Keratinocyte (primary cell): ENCODE results near the gene TTYH1. TPM values are rescaled to one million over a fixed set of nuclear protein-coding genes. Genes with fewer than 3 reads are reported as not detected.

Source experiments
- DNase-seq: peaks from one replicate; pipeline ENCODE4 v3.0.0-alpha.2; 2011; ENCODE audit warnings: low read depth, missing footprints, low spot score
- FAIRE-seq: peaks from 2 replicates; lab custom pipeline; 2011; peaks lifted over from hg19 to GRCh38; lab: Jason Lieb, UNC
- H2AFZ ChIP-seq: 2 replicates; pipeline ENCODE4 v1.6.0; 2012; ENCODE audit warnings: low read length, control low read depth, inconsistent platforms; ENCODE audit not compliant: control insufficient read depth
- H3K27ac ChIP-seq: 2 replicates; pipeline ENCODE4 v1.5.1; 2011; ENCODE audit warnings: low read length; ENCODE audit not compliant: control insufficient read depth, insufficient read depth
- H3K27me3 ChIP-seq: 3 replicates; pipeline ENCODE4 v1.6.0; 2011; ENCODE audit warnings: low read length; ENCODE audit not compliant: control insufficient read depth, insufficient read depth; ENCODE audit errors: extremely low read depth
- H3K36me3 ChIP-seq, 2 experiments: 2 replicates in 1 of 2; 3 replicates in 1 of 2; pipeline ENCODE4 v1.5.1; 2011; ENCODE audit warnings: low read length in 2 of 2, mild to moderate bottlenecking in 1 of 2; ENCODE audit not compliant: control insufficient read depth in 2 of 2, insufficient read depth in 2 of 2; ENCODE audit errors: extremely low read depth in 1 of 2
- H3K4me1 ChIP-seq: 3 replicates; pipeline ENCODE4 v1.5.1; 2011; ENCODE audit warnings: low read length; ENCODE audit not compliant: control insufficient read depth, insufficient read depth; ENCODE audit errors: extremely low read depth
- H3K4me2 ChIP-seq: 3 replicates; pipeline ENCODE4 v1.6.0; 2011; ENCODE audit warnings: low read depth, low read length; ENCODE audit not compliant: control insufficient read depth, insufficient read depth; ENCODE audit errors: extremely low read depth
- H3K4me3 ChIP-seq, 3 experiments: fragments of 200-600 bp in 1 of 3; sonication (generic) in 1 of 3; 2 replicates in 2 of 3; 3 replicates in 1 of 3; pipeline ENCODE4 v1.5.1; 2011 to 2016; ENCODE audit warnings: low read length in 3 of 3, mild to moderate bottlenecking in 3 of 3, control low read depth in 2 of 3, inconsistent platforms in 1 of 3, low read depth in 1 of 3, mixed read lengths in 1 of 3, mixed run types in 1 of 3, moderate library complexity in 1 of 3; ENCODE audit not compliant: control insufficient read depth in 2 of 3, insufficient read depth in 2 of 3; ENCODE audit errors: extremely low read depth in 1 of 3
- H3K79me2 ChIP-seq: 2 replicates; pipeline ENCODE4 v1.6.0; 2012; ENCODE audit warnings: low read length; ENCODE audit not compliant: control insufficient read depth, insufficient read depth
- H3K9ac ChIP-seq: 3 replicates; pipeline ENCODE4 v1.6.0; 2011; ENCODE audit warnings: low read length; ENCODE audit not compliant: control insufficient read depth, insufficient read depth; ENCODE audit errors: extremely low read depth
- H3K9me1 ChIP-seq: 3 replicates; pipeline ENCODE4 v1.6.0; 2011; ENCODE audit warnings: low read length; ENCODE audit not compliant: control insufficient read depth, insufficient read depth; ENCODE audit errors: extremely low read depth
- H3K9me3 ChIP-seq: 2 replicates; pipeline ENCODE4 v1.5.1; 2012; ENCODE audit warnings: low read depth, low read length; ENCODE audit not compliant: control insufficient read depth
- H4K20me1 ChIP-seq: 3 replicates; pipeline ENCODE4 v1.6.0; 2011; ENCODE audit warnings: low read length; ENCODE audit not compliant: control insufficient read depth, insufficient read depth; ENCODE audit errors: extremely low read depth
- EZH2 ChIP-seq: IDR thresholded peaks from one replicate; pipeline ENCODE4 v1.6.1; 2012; ENCODE audit warnings: inconsistent platforms, mild to moderate bottlenecking, low read length, moderate library complexity
- dilution Hi-C: fragments of 300-500 bp; cut with MboI; formaldehyde crosslinking; loops from one replicate; pipeline ENCODE4 v1.7.0; 2020; ENCODE audit warnings: low sequenced_read_pairs; ENCODE audit not compliant: extremely low pct_ligation_motif_present
- polyA plus RNA-seq, 5 experiments: library from polyadenylated mRNA; depleted of rRNA in 3 of 5; stranded (reverse) in 3 of 5; stranded (forward) in 1 of 5; unstranded in 1 of 5; fragments of >200 nt; gene quantifications; 1 replicate in 1 of 5; 2 replicates in 3 of 5; 3 replicates in 1 of 5; pipeline versions ENCODE4 v1.2.1 to v1.2.3, GENCODE V29; 2011 to 2012; ENCODE audit warnings: missing spikeins in 2 of 5, low read depth in 1 of 5, low replicate concordance in 1 of 5
- TF ChIP-seq, protein P1 (sequence below), 3 experiments: IDR thresholded peaks in 1 of 3; conservative IDR thresholded peaks in 1 of 3; optimal IDR thresholded peaks in 1 of 3; 2 replicates in 2 of 3; 3 replicates in 1 of 3; pipeline versions ENCODE3 to v1.5.1; 2011; ENCODE audit warnings: low read length in 3 of 3, mild to moderate bottlenecking in 3 of 3, moderate library complexity in 2 of 3, control low read depth in 1 of 3, inconsistent platforms in 1 of 3; ENCODE audit not compliant: insufficient read depth in 2 of 3; ENCODE audit errors: extremely low read depth in 1 of 3

TTYH1 gene
- polyA plus RNA-seq, 1 donor (not counting 4 experiments of a cell fraction or from before 2014, with no cell fraction given) = 0.13 TPM

DNA sequence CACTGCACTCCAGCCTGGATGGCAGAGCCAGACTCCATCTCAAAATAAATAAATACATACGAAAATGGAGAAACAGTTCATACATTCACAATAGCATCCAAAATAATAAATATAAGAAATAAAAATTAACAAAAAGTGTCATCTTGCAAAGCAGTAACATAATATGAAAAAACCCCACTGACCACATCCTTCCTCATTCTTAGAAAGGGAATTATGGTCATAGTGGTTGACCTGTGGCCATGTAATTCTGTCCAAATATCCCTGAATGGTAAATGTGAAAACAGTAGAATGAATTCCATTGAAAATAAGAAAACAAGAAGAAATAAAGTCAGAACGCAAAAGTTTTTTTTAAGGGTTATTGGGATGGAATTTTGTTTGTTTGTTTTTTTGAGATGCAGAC is 64.8 kb downstream of the TTYH1 start:
- H3K79me2 ChIP-seq = no peaks in the 10 kb centered on the region
- H3K9ac ChIP-seq = no peak overlapping the region
- no peaks in the 10 kb centered on the region for H3K9me3 ChIP-seq
- H3K4me1 ChIP-seq = no peaks in the 10 kb centered on the region
- no peaks in the 10 kb centered on the region for H4K20me1 ChIP-seq
- H3K4me3 ChIP-seq = no peak overlapping the region
- no peaks in the 10 kb centered on the region for H3K9me1 ChIP-seq
- no peaks in the 10 kb centered on the region for H3K36me3 ChIP-seq
- no peak for DNase-seq
- H3K27ac ChIP-seq = no peak overlapping the region
- H2AFZ ChIP-seq = no peak overlapping the region
- dilution Hi-C loops = no loop called here
- no peak for TF ChIP-seq EZH2
- no peak overlapping the region for H3K4me2 ChIP-seq
- no peaks in the 10 kb centered on the region for H3K27me3 ChIP-seq
- no peak for FAIRE-seq

DNA sequence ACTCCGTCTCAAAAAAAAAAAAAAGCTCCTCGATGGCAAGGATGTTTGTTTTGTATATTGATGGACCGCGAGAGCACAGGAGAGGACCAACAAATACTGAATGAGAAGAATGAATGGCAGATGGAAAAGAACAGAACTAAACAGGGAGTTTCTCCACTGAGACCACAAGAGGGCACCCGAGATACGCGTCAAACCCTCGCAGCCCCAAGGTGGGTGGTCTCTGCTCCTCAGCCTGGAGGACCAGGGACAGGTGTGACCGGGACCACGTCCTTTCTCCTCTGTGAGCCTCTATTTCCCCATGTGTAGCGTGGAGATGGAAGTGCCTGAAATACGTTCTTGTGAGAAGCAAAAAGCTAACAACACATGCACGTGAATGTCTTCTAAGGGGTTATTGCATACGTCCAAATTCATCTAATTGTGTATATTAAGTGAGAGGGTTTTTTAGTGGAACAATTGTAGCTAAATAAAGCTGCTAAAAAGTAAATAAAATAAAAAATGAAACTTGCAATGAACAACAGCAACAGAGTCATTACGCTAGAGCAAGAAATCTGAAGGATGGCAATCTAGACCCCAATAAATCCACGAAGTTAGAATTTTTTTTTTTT is 66.2 kb downstream of the TTYH1 start:
- H3K4me1 ChIP-seq = no peaks in the 10 kb centered on the region
- no peak overlapping the region for H3K4me2 ChIP-seq
- no peaks in the 10 kb centered on the region for H3K36me3 ChIP-seq
- H4K20me1 ChIP-seq = no peaks in the 10 kb centered on the region
- FAIRE-seq (no peak), DNase-seq (no peak)
- TF ChIP-seq EZH2 = no peak
- TF ChIP-seq, protein P1, sequence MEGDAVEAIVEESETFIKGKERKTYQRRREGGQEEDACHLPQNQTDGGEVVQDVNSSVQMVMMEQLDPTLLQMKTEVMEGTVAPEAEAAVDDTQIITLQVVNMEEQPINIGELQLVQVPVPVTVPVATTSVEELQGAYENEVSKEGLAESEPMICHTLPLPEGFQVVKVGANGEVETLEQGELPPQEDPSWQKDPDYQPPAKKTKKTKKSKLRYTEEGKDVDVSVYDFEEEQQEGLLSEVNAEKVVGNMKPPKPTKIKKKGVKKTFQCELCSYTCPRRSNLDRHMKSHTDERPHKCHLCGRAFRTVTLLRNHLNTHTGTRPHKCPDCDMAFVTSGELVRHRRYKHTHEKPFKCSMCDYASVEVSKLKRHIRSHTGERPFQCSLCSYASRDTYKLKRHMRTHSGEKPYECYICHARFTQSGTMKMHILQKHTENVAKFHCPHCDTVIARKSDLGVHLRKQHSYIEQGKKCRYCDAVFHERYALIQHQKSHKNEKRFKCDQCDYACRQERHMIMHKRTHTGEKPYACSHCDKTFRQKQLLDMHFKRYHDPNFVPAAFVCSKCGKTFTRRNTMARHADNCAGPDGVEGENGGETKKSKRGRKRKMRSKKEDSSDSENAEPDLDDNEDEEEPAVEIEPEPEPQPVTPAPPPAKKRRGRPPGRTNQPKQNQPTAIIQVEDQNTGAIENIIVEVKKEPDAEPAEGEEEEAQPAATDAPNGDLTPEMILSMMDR (optimal IDR thresholded peaks at IDR 0.05 in 1 of 3, IDR thresholded peaks at IDR 0.05 in 1 of 3, conservative IDR thresholded peaks at IDR 0.05 in 1 of 3; ENCODE audit: extremely low read depth in 1 of 3, insufficient read depth in 2 of 3, low read length in 3 of 3) = peak; percentile 70 to 78 (median 74)
- no peaks in the 10 kb centered on the region for H3K9me3 ChIP-seq
- no peaks in the 10 kb centered on the region for H3K79me2 ChIP-seq
- no peaks in the 10 kb centered on the region for H3K9me1 ChIP-seq
- no peak overlapping the region for H3K4me3 ChIP-seq
- H3K27ac ChIP-seq = no peak overlapping the region
- H3K27me3 ChIP-seq = no peaks in the 10 kb centered on the region
- no peak overlapping the region for H3K9ac ChIP-seq
- no peak overlapping the region for H2AFZ ChIP-seq
- dilution Hi-C loops = no loop called here

DNA sequence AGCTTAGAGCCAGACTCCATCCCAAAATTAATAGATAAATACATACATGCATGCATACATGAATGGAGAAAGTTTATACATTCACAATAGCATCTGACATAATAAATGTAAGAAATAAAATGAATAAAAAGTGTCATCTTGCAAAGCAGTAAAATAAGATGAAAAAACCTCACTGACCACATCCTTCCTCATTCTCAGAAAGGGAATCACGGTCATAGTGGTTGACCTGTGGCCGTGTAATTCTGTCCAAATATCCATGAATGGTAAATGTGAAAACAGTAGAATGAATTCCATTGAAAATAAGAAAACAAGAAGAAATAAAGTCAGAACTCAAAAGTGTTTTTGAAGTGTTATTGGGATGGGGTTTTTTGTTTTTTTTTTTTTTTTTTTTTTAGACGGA is 67.6 kb downstream of the TTYH1 start:
- DNase-seq (no peak), FAIRE-seq (no peak)
- Histone ChIP-seq H3K4me3 (no peak overlapping the region), H3K79me2 (no peaks in the 10 kb centered on the region), H3K9ac (no peak overlapping the region), H2AFZ (no peak overlapping the region), H3K27ac (no peak overlapping the region), H3K27me3 (no peaks in the 10 kb centered on the region), H4K20me1 (no peaks in the 10 kb centered on the region), H3K9me3 (no peaks in the 10 kb centered on the region), H3K4me2 (no peak overlapping the region), H3K36me3 (no peaks in the 10 kb centered on the region), H3K4me1 (no peaks in the 10 kb centered on the region), H3K9me1 (no peaks in the 10 kb centered on the region)
- TF ChIP-seq EZH2 = no peak
- TF ChIP-seq, protein P1 (optimal IDR thresholded peaks at IDR 0.05 in 1 of 3, IDR thresholded peaks at IDR 0.05 in 1 of 3, conservative IDR thresholded peaks at IDR 0.05 in 1 of 3; ENCODE audit: extremely low read depth in 1 of 3, insufficient read depth in 2 of 3, low read length in 3 of 3) = no peak
- dilution Hi-C loops = no loop called here
